PC-3 (cell line): ENCODE measurements around the gene MED12.

Experiments
- EZH2 ChIP-seq: fragments of 300-600 bp; sonication (generic); IDR thresholded peaks from one replicate; pipeline ENCODE4 v1.6.1; 2017; ENCODE audit warnings: antibody characterized with exemption, mild to moderate bottlenecking, low read length; ENCODE audit not compliant: unreplicated experiment
- EZH2phosphoT487 ChIP-seq: fragments of 300-600 bp; sonication (generic); IDR thresholded peaks from 2 replicates; pipeline ENCODE4 v1.6.1; 2018; ENCODE audit warnings: mild to moderate bottlenecking, antibody characterized with exemption, low read length, borderline replicate concordance
- TF ChIP-seq, protein P1 (sequence below): fragments of 300-600 bp; sonication (generic); conservative IDR thresholded peaks from 2 replicates; pipeline ENCODE4 v1.5.1; 2017; ENCODE audit warnings: antibody characterized with exemption, low read depth, mild to moderate bottlenecking, low read length

DNA sequence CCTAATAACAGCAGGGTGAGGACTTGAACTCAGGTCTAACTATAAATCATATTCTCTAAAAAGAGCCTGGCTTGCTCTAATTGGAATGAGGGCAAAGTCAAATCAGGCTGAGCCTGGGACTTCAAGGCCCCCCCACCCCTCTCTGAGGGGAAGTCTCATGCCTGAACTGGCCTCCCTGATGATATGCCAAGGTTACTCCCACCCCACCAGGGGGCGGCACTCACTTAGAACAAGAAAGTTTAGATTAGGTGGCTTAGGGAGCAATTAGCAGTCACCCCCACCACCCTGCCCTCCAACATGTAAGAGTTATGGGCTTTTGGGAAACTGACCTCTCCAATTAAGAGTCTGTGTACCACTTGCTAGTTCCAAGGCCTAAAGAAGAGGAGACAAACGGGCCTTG lies 20.1 kb upstream of the MED12 start:
- TF ChIP-seq, protein P1, sequence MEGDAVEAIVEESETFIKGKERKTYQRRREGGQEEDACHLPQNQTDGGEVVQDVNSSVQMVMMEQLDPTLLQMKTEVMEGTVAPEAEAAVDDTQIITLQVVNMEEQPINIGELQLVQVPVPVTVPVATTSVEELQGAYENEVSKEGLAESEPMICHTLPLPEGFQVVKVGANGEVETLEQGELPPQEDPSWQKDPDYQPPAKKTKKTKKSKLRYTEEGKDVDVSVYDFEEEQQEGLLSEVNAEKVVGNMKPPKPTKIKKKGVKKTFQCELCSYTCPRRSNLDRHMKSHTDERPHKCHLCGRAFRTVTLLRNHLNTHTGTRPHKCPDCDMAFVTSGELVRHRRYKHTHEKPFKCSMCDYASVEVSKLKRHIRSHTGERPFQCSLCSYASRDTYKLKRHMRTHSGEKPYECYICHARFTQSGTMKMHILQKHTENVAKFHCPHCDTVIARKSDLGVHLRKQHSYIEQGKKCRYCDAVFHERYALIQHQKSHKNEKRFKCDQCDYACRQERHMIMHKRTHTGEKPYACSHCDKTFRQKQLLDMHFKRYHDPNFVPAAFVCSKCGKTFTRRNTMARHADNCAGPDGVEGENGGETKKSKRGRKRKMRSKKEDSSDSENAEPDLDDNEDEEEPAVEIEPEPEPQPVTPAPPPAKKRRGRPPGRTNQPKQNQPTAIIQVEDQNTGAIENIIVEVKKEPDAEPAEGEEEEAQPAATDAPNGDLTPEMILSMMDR: peak; percentile 62
- TF ChIP-seq EZH2phosphoT487 (no peak), EZH2 (no peak)
